Hepatocyte (in vitro differentiated cells): ENCODE measurements around the gene PPM1F.

Experiments used
- CTCF ChIP-seq: fragments of 200-600 bp; sonication (generic); IDR thresholded peaks from 2 replicates; pipeline ENCODE4 v1.5.1; 2016; ENCODE audit warnings: antibody characterized with exemption, mild to moderate bottlenecking; ENCODE audit not compliant: poor library complexity
- EZH2 ChIP-seq: fragments of 200-600 bp; sonication (generic); IDR thresholded peaks from 2 replicates; pipeline ENCODE4 v1.6.1; 2016; ENCODE audit warnings: antibody characterized with exemption, mild to moderate bottlenecking, borderline replicate concordance
- EZH2phosphoT487 ChIP-seq: fragments of 200-600 bp; sonication (generic); IDR thresholded peaks from one replicate; pipeline ENCODE4 v1.6.1; 2018; ENCODE audit warnings: antibody characterized with exemption, mild to moderate bottlenecking, low read depth, moderate library complexity; ENCODE audit not compliant: unreplicated experiment, severe bottlenecking

- TF ChIP-seq EZH2 (no peak), CTCF (no peak), EZH2phosphoT487 (no peak)
These were observed 10.0 kb upstream of the PPM1F start for GRCh38 chr22:21962655-21962949.
